ENCODE results near the gene DENND5B.

GRCh38 chr12:31557707-31558106 is 33.2 kb downstream of the DENND5B start:
- no peak for TF ChIP-seq POLR2A (IDR thresholded peaks at IDR 0.05)
- TF ChIP-seq, protein P1, sequence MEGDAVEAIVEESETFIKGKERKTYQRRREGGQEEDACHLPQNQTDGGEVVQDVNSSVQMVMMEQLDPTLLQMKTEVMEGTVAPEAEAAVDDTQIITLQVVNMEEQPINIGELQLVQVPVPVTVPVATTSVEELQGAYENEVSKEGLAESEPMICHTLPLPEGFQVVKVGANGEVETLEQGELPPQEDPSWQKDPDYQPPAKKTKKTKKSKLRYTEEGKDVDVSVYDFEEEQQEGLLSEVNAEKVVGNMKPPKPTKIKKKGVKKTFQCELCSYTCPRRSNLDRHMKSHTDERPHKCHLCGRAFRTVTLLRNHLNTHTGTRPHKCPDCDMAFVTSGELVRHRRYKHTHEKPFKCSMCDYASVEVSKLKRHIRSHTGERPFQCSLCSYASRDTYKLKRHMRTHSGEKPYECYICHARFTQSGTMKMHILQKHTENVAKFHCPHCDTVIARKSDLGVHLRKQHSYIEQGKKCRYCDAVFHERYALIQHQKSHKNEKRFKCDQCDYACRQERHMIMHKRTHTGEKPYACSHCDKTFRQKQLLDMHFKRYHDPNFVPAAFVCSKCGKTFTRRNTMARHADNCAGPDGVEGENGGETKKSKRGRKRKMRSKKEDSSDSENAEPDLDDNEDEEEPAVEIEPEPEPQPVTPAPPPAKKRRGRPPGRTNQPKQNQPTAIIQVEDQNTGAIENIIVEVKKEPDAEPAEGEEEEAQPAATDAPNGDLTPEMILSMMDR (IDR thresholded peaks at IDR 0.05): no peak

All from right lobe of liver (tissue), 4 donors.